ENCODE measurements around the gene CRELD2.

The CRELD2 gene

GRCh38 chr22:49958931-49959781 is 40.7 kb downstream of the CRELD2 start:
- no peaks in the 10 kb centered on the region for H3K27me3 ChIP-seq (replicated peaks; ENCODE audit: insufficient read depth, low read length)
- peak overlapping the region; percentile 64; the same call in 1 of the 2 replicates for H3K27ac ChIP-seq (ENCODE audit: low read length)
- H3K4me3 ChIP-seq (ENCODE audit: low read length), result peak overlapping the region; percentile 78
- H3K9me3 ChIP-seq (replicated peaks; ENCODE audit: insufficient read depth, low read length), result no peaks in the 10 kb centered on the region
- no peaks in the 10 kb centered on the region for H3F3A ChIP-seq (ENCODE audit: insufficient read depth, low read length)
- 0 out of 2 replicates have a peak, but pooled peaks cover 6% of the 10 kb centered on the region for H3K36me3 ChIP-seq (replicated peaks; ENCODE audit: insufficient read depth, low read length)
- DNase-seq, result peak; percentile 5
- TF ChIP-seq EZH2phosphoT487 (IDR thresholded peaks at IDR 0.05; ENCODE audit: low read length), result no peak
- no peak for TF ChIP-seq CTCF (IDR thresholded peaks at IDR 0.05; ENCODE audit: low read length)
- no peak for TF ChIP-seq EZH2 (optimal IDR thresholded peaks at IDR 0.05; ENCODE audit: low read depth, low read length)
- H3K9ac ChIP-seq (ENCODE audit: low read length), result peak overlapping the region; percentile 79
- peak overlapping the region; percentile 88 for H2AFZ ChIP-seq (ENCODE audit: low read length)
- H3K4me2 ChIP-seq (ENCODE audit: low read depth, low read length), result peak overlapping the region; percentile 96
- no peaks in the 10 kb centered on the region for H4K20me1 ChIP-seq (ENCODE audit: insufficient read depth, low read length)
- H3K9me2 ChIP-seq (replicated peaks; ENCODE audit: insufficient read depth, low read length), result no peaks in the 10 kb centered on the region
- 0 out of 2 replicates have a peak, but pooled peaks cover 9% of the 10 kb centered on the region for H3K4me1 ChIP-seq (ENCODE audit: low read length)
- H3K79me2 ChIP-seq (ENCODE audit: low read length), result peaks cover 31% of the 10 kb centered on the region

GRCh38 chr22:49959782-49960158 is 41.3 kb downstream of the CRELD2 start:
- Histone ChIP-seq H3K27ac (ENCODE audit: low read length) (peak overlapping the region; percentile 64; the same call in 1 of the 2 replicates), H3F3A (ENCODE audit: insufficient read depth, low read length) (no peaks in the 10 kb centered on the region), H3K4me3 (ENCODE audit: low read length) (peak overlapping the region; percentile 78), H4K20me1 (ENCODE audit: insufficient read depth, low read length) (no peaks in the 10 kb centered on the region), H3K36me3 (replicated peaks; ENCODE audit: insufficient read depth, low read length) (0 out of 2 replicates have a peak, but pooled peaks cover 6% of the 10 kb centered on the region), H3K9me3 (replicated peaks; ENCODE audit: insufficient read depth, low read length) (no peaks in the 10 kb centered on the region), H3K9ac (ENCODE audit: low read length) (peak overlapping the region; percentile 79), H3K4me2 (ENCODE audit: low read depth, low read length) (peak overlapping the region; percentile 96), H3K4me1 (ENCODE audit: low read length) (0 out of 2 replicates have a peak, but pooled peaks cover 9% of the 10 kb centered on the region), H3K9me2 (replicated peaks; ENCODE audit: insufficient read depth, low read length) (no peaks in the 10 kb centered on the region), H2AFZ (ENCODE audit: low read length) (peak overlapping the region; percentile 88), H3K79me2 (ENCODE audit: low read length) (peaks cover 32% of the 10 kb centered on the region), H3K27me3 (replicated peaks; ENCODE audit: insufficient read depth, low read length) (no peaks in the 10 kb centered on the region)
- TF ChIP-seq CTCF (IDR thresholded peaks at IDR 0.05; ENCODE audit: low read length), result peak; percentile 4; the same call in 1 of the 2 replicates
- TF ChIP-seq EZH2 (optimal IDR thresholded peaks at IDR 0.05; ENCODE audit: low read depth, low read length), result no peak
- DNase-seq, result no peak

- no peaks in the 10 kb centered on the region for H4K20me1 ChIP-seq (ENCODE audit: insufficient read depth, low read length)
- peak within 1 kb of the TSS; percentile 79 for H3K9ac ChIP-seq (ENCODE audit: low read length)
- peaks cover 32% of the 10 kb centered on the region for H3K79me2 ChIP-seq (ENCODE audit: low read length)
- no peaks in the 10 kb centered on the region for H3F3A ChIP-seq (ENCODE audit: insufficient read depth, low read length)
- H3K36me3 ChIP-seq (replicated peaks; ENCODE audit: insufficient read depth, low read length), result 0 out of 2 replicates have a peak, but pooled peaks cover 6% of the 10 kb centered on the region
- H3K9me3 ChIP-seq (replicated peaks; ENCODE audit: insufficient read depth, low read length), result no peaks in the 10 kb centered on the region
- peak within 1 kb of the TSS; percentile 94 for H3K4me3 ChIP-seq (ENCODE audit: low read length)
- H2AFZ ChIP-seq (ENCODE audit: low read length), result peak within 1 kb of the TSS; percentile 88
- H3K27ac ChIP-seq (ENCODE audit: low read length), result peak within 1 kb of the TSS; percentile 64; the same call in 1 of the 2 replicates
- TF ChIP-seq EZH2phosphoT487 (IDR thresholded peaks at IDR 0.05; ENCODE audit: low read length), result no peak
- TF ChIP-seq EZH2 (optimal IDR thresholded peaks at IDR 0.05; ENCODE audit: low read depth, low read length), result no peak
- no peak for TF ChIP-seq CTCF (IDR thresholded peaks at IDR 0.05; ENCODE audit: low read length)
- peak within 1 kb of the TSS; percentile 96 for H3K4me2 ChIP-seq (ENCODE audit: low read depth, low read length)
- no peaks in the 10 kb centered on the region for H3K27me3 ChIP-seq (replicated peaks; ENCODE audit: insufficient read depth, low read length)
- H3K9me2 ChIP-seq (replicated peaks; ENCODE audit: insufficient read depth, low read length), result no peaks in the 10 kb centered on the region
- DNase-seq, result peak; percentile 97
- 0 out of 2 replicates have a peak, but pooled peaks cover 9% of the 10 kb centered on the region for H3K4me1 ChIP-seq (ENCODE audit: low read length)
Measured at GRCh38 chr22:49960159-49961004, 41.9 kb downstream of the CRELD2 start, which contains the start of gene PIM3. Gene PIM3, plus strand, starts transcription at chr22:49960772. Its CDS starts 176 bp downstream, at chr22:49960948.

Data from MM.1S (cell line).